ENCODE measurements around the gene FBXW7. TPM values are rescaled to one million over a fixed set of nuclear protein-coding genes. Genes with fewer than 3 reads are reported as not detected.

Gene FBXW7
- total RNA-seq, 1 donor from 2014 or later: 56.7 TPM

DNA sequence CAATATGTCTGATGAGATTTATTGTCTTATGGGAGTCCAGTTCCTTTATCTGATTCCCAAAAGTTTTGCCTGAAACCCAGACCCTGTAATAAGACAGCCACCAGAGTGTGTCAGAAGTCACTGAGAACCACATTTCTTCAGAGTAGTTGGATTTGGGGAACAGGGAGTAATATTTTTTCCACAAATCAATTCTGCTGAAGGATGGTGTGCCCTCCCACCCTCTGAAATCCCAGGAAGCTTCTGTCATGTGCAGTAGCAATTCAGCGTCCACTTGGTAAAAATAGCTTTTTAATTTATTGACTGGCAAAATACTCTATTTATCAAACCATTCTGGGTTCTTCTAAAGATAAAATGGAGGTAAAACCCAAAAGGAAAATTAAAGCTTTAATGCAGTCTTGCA lies 229.4 kb downstream of the FBXW7 start:
- H3K9me3 ChIP-seq (replicated peaks): no peaks in the 10 kb centered on the region
- DNase-seq: no peak
- intact Hi-C loops (cut with micrococcal nuclease): no loop called here
- no peak overlapping the region for H3K27ac ChIP-seq (replicated peaks)
- no peaks in the 10 kb centered on the region for H3K4me1 ChIP-seq
- TF ChIP-seq, protein P1, sequence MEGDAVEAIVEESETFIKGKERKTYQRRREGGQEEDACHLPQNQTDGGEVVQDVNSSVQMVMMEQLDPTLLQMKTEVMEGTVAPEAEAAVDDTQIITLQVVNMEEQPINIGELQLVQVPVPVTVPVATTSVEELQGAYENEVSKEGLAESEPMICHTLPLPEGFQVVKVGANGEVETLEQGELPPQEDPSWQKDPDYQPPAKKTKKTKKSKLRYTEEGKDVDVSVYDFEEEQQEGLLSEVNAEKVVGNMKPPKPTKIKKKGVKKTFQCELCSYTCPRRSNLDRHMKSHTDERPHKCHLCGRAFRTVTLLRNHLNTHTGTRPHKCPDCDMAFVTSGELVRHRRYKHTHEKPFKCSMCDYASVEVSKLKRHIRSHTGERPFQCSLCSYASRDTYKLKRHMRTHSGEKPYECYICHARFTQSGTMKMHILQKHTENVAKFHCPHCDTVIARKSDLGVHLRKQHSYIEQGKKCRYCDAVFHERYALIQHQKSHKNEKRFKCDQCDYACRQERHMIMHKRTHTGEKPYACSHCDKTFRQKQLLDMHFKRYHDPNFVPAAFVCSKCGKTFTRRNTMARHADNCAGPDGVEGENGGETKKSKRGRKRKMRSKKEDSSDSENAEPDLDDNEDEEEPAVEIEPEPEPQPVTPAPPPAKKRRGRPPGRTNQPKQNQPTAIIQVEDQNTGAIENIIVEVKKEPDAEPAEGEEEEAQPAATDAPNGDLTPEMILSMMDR (IDR thresholded peaks at IDR 0.05; ENCODE audit: borderline replicate concordance): no peak
- H3K36me3 ChIP-seq: no peaks in the 10 kb centered on the region
- no peaks in the 10 kb centered on the region for H3K27me3 ChIP-seq (ENCODE audit: low read depth)
- H3K4me3 ChIP-seq: no peak overlapping the region

DNA sequence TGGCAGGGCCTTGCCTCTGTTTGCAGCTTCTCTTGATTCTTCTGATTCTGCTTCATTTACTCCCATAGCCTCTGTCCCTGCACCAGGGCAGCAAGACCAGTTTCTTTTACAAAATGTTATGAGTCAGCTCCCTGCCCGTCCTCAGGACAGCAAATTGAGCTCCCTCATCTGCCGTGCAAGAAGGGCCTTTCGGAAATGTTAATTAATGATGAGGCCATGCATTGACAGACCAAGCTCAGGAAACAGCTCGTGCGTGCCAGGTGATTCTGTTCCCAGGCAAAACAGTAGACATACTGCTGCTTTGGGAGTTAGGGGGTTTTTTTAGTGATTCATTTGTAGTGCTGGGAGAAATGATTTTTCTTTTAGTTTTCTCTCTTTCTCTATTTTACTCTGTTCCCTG lies 231.7 kb downstream of the FBXW7 start:
- Histone ChIP-seq H3K9me3 (replicated peaks) (no peaks in the 10 kb centered on the region), H3K27me3 (ENCODE audit: low read depth) (no peaks in the 10 kb centered on the region), H3K27ac (replicated peaks) (no peak overlapping the region), H3K4me1 (no peaks in the 10 kb centered on the region), H3K36me3 (no peaks in the 10 kb centered on the region), H3K4me3 (no peak overlapping the region)
- intact Hi-C loops (cut with micrococcal nuclease): no loop called here
- TF ChIP-seq, protein P1 (IDR thresholded peaks at IDR 0.05; ENCODE audit: borderline replicate concordance): no peak
- no peak for DNase-seq

DNA sequence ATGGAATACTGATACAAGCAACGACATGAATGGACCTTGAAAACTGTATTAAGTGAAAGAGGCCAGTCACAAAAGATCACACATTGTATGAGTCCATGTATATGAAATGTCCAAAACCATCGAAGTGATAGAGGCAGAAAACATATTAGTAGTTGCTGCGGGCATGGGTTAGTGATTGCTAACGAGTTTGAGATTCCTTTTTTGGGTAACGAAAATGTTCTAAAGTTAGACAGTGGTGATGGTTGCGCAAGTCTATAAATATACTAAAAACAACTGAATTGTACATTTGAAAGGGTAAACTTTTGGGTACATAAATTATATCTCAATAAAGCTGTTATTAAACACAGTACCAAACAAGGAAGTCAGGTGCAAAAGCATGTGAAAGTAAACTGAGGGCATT lies 234.5 kb downstream of the FBXW7 start:
- no peak overlapping the region for H3K4me3 ChIP-seq
- no peaks in the 10 kb centered on the region for H3K4me1 ChIP-seq
- DNase-seq: no peak
- H3K9me3 ChIP-seq (replicated peaks): no peaks in the 10 kb centered on the region
- TF ChIP-seq, protein P1 (IDR thresholded peaks at IDR 0.05; ENCODE audit: borderline replicate concordance): no peak
- no peak overlapping the region for H3K27ac ChIP-seq (replicated peaks)
- no peaks in the 10 kb centered on the region for H3K27me3 ChIP-seq (ENCODE audit: low read depth)
- H3K36me3 ChIP-seq: no peaks in the 10 kb centered on the region
- intact Hi-C loops (cut with micrococcal nuclease): no loop called here

DNA sequence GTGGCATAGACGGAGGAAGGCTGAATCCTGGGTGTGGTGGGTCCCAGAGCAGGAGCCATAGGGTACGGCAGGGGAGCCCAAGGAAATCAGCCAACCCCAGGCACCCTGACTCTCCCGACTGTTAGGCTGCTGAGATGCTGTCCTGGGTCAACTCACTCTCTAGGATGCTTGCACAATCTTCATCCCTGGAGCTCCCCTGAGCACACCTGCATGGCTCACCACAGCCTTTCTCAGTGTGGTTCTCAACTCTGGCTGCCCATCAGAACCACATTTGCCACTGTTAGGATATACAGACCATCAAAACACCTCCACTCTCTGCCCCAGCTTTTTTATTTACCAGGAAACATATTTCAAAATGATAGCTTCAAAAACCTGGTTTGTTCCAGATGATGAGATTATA lies 236.3 kb downstream of the FBXW7 start:
- no peaks in the 10 kb centered on the region for H3K36me3 ChIP-seq
- H3K4me3 ChIP-seq: no peak overlapping the region
- intact Hi-C loops (cut with micrococcal nuclease): no loop called here
- H3K4me1 ChIP-seq: no peaks in the 10 kb centered on the region
- TF ChIP-seq, protein P1 (IDR thresholded peaks at IDR 0.05; ENCODE audit: borderline replicate concordance): no peak
- no peak for DNase-seq
- no peak overlapping the region for H3K27ac ChIP-seq (replicated peaks)
- H3K27me3 ChIP-seq (ENCODE audit: low read depth): no peaks in the 10 kb centered on the region
- no peaks in the 10 kb centered on the region for H3K9me3 ChIP-seq (replicated peaks)

DNA sequence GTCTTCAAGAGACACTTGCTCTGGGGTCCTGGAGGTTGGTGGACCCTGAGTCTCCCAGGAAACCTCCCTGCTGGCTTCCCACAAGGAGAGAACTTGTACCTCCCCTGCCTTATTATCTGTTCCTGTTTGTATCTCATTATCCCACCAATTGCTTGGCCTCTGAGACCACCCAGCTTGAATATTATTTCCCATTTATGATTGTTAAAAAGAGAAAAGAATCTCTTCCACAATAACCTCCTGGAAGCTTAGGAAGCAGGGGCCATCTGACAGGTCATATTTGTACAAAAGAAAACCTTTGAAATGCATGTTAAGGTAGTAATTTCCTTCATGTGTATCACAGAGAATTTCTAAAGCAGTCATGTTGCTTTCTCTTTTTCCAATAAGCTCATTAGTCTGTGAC lies 239.5 kb downstream of the FBXW7 start:
- H3K4me1 ChIP-seq: no peaks in the 10 kb centered on the region

More for the DNA sequence above, 239.5 kb downstream of the FBXW7 start:
- intact Hi-C loops (cut with micrococcal nuclease): no loop called here
- TF ChIP-seq, protein P1 (IDR thresholded peaks at IDR 0.05; ENCODE audit: borderline replicate concordance): no peak
- Histone ChIP-seq H3K4me3 (no peak overlapping the region), H3K27me3 (ENCODE audit: low read depth) (no peaks in the 10 kb centered on the region), H3K9me3 (replicated peaks) (no peaks in the 10 kb centered on the region), H3K36me3 (no peaks in the 10 kb centered on the region), H3K27ac (replicated peaks) (no peak overlapping the region)
- DNase-seq: no peak
